ENCODE data around the gene STAT5A.

GRCh38 chr17:42359133-42359532, 70.8 kb downstream of the STAT5A start:
- TF ChIP-seq POLR2A (IDR thresholded peaks at IDR 0.05), result no peak
- TF ChIP-seq, protein P1, sequence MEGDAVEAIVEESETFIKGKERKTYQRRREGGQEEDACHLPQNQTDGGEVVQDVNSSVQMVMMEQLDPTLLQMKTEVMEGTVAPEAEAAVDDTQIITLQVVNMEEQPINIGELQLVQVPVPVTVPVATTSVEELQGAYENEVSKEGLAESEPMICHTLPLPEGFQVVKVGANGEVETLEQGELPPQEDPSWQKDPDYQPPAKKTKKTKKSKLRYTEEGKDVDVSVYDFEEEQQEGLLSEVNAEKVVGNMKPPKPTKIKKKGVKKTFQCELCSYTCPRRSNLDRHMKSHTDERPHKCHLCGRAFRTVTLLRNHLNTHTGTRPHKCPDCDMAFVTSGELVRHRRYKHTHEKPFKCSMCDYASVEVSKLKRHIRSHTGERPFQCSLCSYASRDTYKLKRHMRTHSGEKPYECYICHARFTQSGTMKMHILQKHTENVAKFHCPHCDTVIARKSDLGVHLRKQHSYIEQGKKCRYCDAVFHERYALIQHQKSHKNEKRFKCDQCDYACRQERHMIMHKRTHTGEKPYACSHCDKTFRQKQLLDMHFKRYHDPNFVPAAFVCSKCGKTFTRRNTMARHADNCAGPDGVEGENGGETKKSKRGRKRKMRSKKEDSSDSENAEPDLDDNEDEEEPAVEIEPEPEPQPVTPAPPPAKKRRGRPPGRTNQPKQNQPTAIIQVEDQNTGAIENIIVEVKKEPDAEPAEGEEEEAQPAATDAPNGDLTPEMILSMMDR (IDR thresholded peaks at IDR 0.05), result no peak
